ENCODE measurements around the gene CCDC54. TPM values are rescaled to one million over a fixed set of nuclear protein-coding genes. Genes with fewer than 3 reads are reported as not detected.

CCDC54 gene
- total RNA-seq, 2 experiments from 2014 or later = not detected

DNA sequence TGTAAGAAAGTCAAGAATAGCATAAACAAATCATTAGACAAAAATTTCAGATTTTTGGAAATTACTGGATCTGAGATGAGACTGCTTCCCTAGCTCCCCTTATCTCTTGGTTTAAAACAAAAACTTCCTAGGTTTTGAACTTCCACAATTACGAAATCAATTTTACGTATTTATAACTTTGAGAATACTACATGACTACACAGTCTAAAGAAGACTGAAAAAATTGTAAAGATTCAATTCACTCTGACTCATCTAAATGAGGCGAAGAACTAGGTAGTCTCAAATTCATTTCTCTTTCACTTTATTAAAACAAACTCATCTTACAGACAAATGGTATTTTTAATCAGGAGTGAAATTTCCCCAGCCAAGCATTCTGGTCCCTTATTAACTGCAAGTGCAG lies 10.3 kb downstream of the CCDC54 start:
- TF ChIP-seq, protein P1, sequence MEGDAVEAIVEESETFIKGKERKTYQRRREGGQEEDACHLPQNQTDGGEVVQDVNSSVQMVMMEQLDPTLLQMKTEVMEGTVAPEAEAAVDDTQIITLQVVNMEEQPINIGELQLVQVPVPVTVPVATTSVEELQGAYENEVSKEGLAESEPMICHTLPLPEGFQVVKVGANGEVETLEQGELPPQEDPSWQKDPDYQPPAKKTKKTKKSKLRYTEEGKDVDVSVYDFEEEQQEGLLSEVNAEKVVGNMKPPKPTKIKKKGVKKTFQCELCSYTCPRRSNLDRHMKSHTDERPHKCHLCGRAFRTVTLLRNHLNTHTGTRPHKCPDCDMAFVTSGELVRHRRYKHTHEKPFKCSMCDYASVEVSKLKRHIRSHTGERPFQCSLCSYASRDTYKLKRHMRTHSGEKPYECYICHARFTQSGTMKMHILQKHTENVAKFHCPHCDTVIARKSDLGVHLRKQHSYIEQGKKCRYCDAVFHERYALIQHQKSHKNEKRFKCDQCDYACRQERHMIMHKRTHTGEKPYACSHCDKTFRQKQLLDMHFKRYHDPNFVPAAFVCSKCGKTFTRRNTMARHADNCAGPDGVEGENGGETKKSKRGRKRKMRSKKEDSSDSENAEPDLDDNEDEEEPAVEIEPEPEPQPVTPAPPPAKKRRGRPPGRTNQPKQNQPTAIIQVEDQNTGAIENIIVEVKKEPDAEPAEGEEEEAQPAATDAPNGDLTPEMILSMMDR (IDR thresholded peaks at IDR 0.05) = no peak
- no peak for DNase-seq
- Histone ChIP-seq H3K36me3 (ENCODE audit: insufficient read depth, low read length) (no peaks in the 10 kb centered on the region), H3K4me1 (ENCODE audit: insufficient read depth, low read length) (no peaks in the 10 kb centered on the region), H3K4me3 (ENCODE audit: low read length) (no peak overlapping the region), H3K27me3 (ENCODE audit: control insufficient read depth in 1 of 2, insufficient read depth in 2 of 2, low read length in 2 of 2) (no peaks in the 10 kb centered on the region), H3K9me3 (ENCODE audit: control insufficient read depth in 1 of 2, insufficient read depth in 1 of 2, low read length in 2 of 2) (no peaks in the 10 kb centered on the region), H3K27ac (ENCODE audit: low read depth in 1 of 2, low read length in 2 of 2) (no peak overlapping the region)
- no peak for ATAC-seq (ENCODE audit: poor library complexity)
- Mint-ChIP-seq H3K36me3 (ENCODE audit: low read depth) (no peaks in the 10 kb centered on the region), H3K27me3 (no peaks in the 10 kb centered on the region), H3K4me3 (no peak overlapping the region), H3K4me1 (ENCODE audit: low read depth) (no peaks in the 10 kb centered on the region), H3K9me3 (no peaks in the 10 kb centered on the region), H3K27ac (no peak overlapping the region)
- ChIA-PET CTCF (no interaction called here), POLR2A (no interaction called here)
- intact Hi-C loops (cut with DNase I, micrococcal nuclease) = no loop called here

DNA sequence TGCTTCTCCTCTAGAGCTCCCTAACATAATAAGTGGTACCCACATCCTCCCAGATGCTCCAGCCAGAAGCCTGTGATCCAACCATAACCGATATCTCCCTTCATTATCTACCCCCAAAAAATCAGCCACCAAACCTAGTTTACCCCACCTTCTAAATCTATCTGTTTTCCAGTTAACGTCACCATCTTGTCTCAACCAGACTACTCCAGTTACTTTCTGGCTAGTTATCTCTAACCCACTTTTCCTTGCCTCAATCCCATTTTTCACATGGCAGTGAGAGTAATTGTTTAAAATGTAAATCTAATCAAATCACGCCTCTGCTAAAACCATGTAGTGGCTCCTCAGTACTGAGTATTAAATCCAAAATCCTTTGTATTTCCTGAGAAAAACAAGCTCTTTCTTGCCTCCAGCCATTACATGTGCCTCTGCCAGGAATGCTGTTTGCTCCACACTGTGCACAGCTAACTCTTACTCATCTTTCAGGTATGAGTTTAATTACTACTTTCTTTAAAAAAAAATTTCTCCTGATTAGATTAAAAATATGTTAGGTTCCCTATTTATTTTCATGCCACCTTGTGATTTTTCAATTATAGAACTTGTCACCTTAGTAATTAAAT lies 15.4 kb downstream of the CCDC54 start:
- no peaks in the 10 kb centered on the region for H3K36me3 Mint-ChIP-seq (ENCODE audit: low read depth)
- no peak overlapping the region for H3K27ac ChIP-seq (ENCODE audit: low read depth in 1 of 2, low read length in 2 of 2)
- no peak overlapping the region for H3K4me3 Mint-ChIP-seq
- no peaks in the 10 kb centered on the region for H3K27me3 ChIP-seq (ENCODE audit: control insufficient read depth in 1 of 2, insufficient read depth in 2 of 2, low read length in 2 of 2)
- no peak for DNase-seq
- peaks cover 4% of the 10 kb centered on the region for H3K27me3 Mint-ChIP-seq
- TF ChIP-seq, protein P1 (IDR thresholded peaks at IDR 0.05) = no peak
- no peaks in the 10 kb centered on the region for H3K4me1 Mint-ChIP-seq (ENCODE audit: low read depth)
- no peak overlapping the region for H3K27ac Mint-ChIP-seq
- intact Hi-C loops (cut with DNase I, micrococcal nuclease) = no loop called here
- H3K4me1 ChIP-seq (ENCODE audit: insufficient read depth, low read length) = no peaks in the 10 kb centered on the region
- H3K9me3 ChIP-seq (ENCODE audit: control insufficient read depth in 1 of 2, insufficient read depth in 1 of 2, low read length in 2 of 2) = no peaks in the 10 kb centered on the region
- H3K4me3 ChIP-seq (ENCODE audit: low read length) = no peak overlapping the region
- no peaks in the 10 kb centered on the region for H3K9me3 Mint-ChIP-seq
- ATAC-seq (ENCODE audit: poor library complexity) = no peak
- CTCF ChIA-PET = interaction anchor here (0.8 kb wide), 1 partner anchor 29 kb away, joined by 3 read pairs; no protein-coding TSS in a partner anchor
- H3K36me3 ChIP-seq (ENCODE audit: insufficient read depth, low read length) = no peaks in the 10 kb centered on the region
- POLR2A ChIA-PET = no interaction called here

- H3K4me3 ChIP-seq (ENCODE audit: low read length) = no peak overlapping the region
- POLR2A ChIA-PET = no interaction called here
- no peak overlapping the region for H3K27ac ChIP-seq (ENCODE audit: low read depth in 1 of 2, low read length in 2 of 2)
- no peaks in the 10 kb centered on the region for H3K36me3 Mint-ChIP-seq (ENCODE audit: low read depth)
- no peaks in the 10 kb centered on the region for H3K4me1 Mint-ChIP-seq (ENCODE audit: low read depth)
- CTCF ChIA-PET = no interaction called here
- H3K27me3 ChIP-seq (ENCODE audit: control insufficient read depth in 1 of 2, insufficient read depth in 2 of 2, low read length in 2 of 2) = no peaks in the 10 kb centered on the region
- intact Hi-C loops (cut with DNase I, micrococcal nuclease) = no loop called here
- ATAC-seq (ENCODE audit: poor library complexity) = no peak
- no peaks in the 10 kb centered on the region for H3K9me3 Mint-ChIP-seq
- H3K36me3 ChIP-seq (ENCODE audit: insufficient read depth, low read length) = no peaks in the 10 kb centered on the region
- TF ChIP-seq, protein P1 (IDR thresholded peaks at IDR 0.05) = no peak
- peaks cover 4% of the 10 kb centered on the region for H3K27me3 Mint-ChIP-seq
- H3K4me3 Mint-ChIP-seq = no peak overlapping the region
- H3K27ac Mint-ChIP-seq = no peak overlapping the region
- H3K4me1 ChIP-seq (ENCODE audit: insufficient read depth, low read length) = no peaks in the 10 kb centered on the region
- DNase-seq = no peak
- H3K9me3 ChIP-seq (ENCODE audit: control insufficient read depth in 1 of 2, insufficient read depth in 1 of 2, low read length in 2 of 2) = no peaks in the 10 kb centered on the region
These were observed 17.3 kb downstream of the CCDC54 start for GRCh38 chr3:107394502-107394901.

Data from CD4-positive, alpha-beta T cell (primary cell).